Right lobe of liver (tissue), 4 donors: ENCODE data around the gene INPP5D.

ENCODE experiments used
- POLR2A ChIP-seq: fragments of 450-650 bp; IDR thresholded peaks from one replicate; pipeline ENCODE4 v1.6.1; 2017; ENCODE audit warnings: antibody characterized with exemption, mild to moderate bottlenecking
- TF ChIP-seq, protein P1 (sequence below), 4 donors: fragments of 200-600 bp in 3 of 4; fragments of 450-650 bp in 1 of 4; IDR thresholded peaks; one replicate each; pipeline versions ENCODE4 v1.5.1 to v1.8.0; 2016 to 2022; ENCODE audit warnings: antibody characterized with exemption in 4 of 4, mild to moderate bottlenecking in 2 of 4
- donor health status: DM: no; HTN: no; CAD: no.
- donor health status: DM: no; HTN: no; CAD: no.
- donor health status: DM: no; HTN: yes; CAD: no.

DNA sequence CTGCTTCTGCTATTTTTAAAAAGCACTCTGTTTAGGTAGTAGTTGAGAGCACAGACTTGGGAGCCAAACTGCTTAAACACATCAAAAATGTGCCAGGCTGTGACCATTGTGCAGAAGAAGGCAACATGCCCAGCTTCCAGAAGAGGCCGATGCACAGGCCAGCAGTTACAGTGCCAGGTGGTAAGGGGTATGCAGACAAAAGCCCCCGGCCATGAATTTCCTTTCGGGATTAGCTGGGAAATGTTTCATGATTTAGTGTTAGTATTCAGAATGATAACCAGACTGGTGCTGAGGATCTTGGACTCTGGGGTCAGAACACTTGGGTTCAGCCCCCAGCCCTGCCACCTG lies 151.4 kb downstream of the INPP5D start:
- TF ChIP-seq, protein P1, sequence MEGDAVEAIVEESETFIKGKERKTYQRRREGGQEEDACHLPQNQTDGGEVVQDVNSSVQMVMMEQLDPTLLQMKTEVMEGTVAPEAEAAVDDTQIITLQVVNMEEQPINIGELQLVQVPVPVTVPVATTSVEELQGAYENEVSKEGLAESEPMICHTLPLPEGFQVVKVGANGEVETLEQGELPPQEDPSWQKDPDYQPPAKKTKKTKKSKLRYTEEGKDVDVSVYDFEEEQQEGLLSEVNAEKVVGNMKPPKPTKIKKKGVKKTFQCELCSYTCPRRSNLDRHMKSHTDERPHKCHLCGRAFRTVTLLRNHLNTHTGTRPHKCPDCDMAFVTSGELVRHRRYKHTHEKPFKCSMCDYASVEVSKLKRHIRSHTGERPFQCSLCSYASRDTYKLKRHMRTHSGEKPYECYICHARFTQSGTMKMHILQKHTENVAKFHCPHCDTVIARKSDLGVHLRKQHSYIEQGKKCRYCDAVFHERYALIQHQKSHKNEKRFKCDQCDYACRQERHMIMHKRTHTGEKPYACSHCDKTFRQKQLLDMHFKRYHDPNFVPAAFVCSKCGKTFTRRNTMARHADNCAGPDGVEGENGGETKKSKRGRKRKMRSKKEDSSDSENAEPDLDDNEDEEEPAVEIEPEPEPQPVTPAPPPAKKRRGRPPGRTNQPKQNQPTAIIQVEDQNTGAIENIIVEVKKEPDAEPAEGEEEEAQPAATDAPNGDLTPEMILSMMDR (IDR thresholded peaks at IDR 0.05), result no peak
- TF ChIP-seq POLR2A, result no peak
